Panc1 (cell line): ENCODE measurements around the gene GADD45A. TPM values are rescaled to one million over a fixed set of nuclear protein-coding genes. Genes with fewer than 3 reads are reported as not detected.

ENCODE experiments used
- ATAC-seq: fragments of 200-7000 bp; cut with Tn5 transposase; 2 replicates; pipeline ENCODE4 v1.9.1; 2020; ENCODE audit warnings: mild to moderate bottlenecking, moderate library complexity
- BruUV-seq: library from RNA; stranded (reverse); fragments of 400-500 nt; replicated peaks from 2 replicates; lab custom pipeline; 2021; lab: Mats Ljungman, UMichigan
- CTCF ChIA-PET: fragments of 300-600 bp; sonication (Branson Sonifier 250); formaldehyde crosslinking; loops from one replicate; lab custom pipeline; 2022; ENCODE audit warnings: antibody characterized with exemption; lab: Charles Lee
- POLR2A ChIA-PET: fragments of 300-600 bp; sonication (Branson Sonifier 250); formaldehyde crosslinking; loops from one replicate; lab custom pipeline; 2022; ENCODE audit warnings: antibody characterized with exemption; lab: Charles Lee
- DNase-seq: peaks from one replicate; pipeline ENCODE4 v3.0.0-alpha.2; 2010; ENCODE audit warnings: low read depth, low spot score
- H3K27ac ChIP-seq: 2 replicates; pipeline ENCODE4 v1.5.1; 2011; ENCODE audit warnings: mild to moderate bottlenecking, low read length, inconsistent platforms
- H3K27me3 ChIP-seq: fragments of 200-500 bp; sonication (Bioruptor generic); 2 replicates; pipeline ENCODE4 v1.6.0; 2014; ENCODE audit warnings: low read length, inconsistent platforms; ENCODE audit not compliant: control insufficient read depth, insufficient read depth
- H3K36me3 ChIP-seq: fragments of 200-500 bp; sonication (Bioruptor generic); 2 replicates; pipeline ENCODE4 v1.5.1; 2014; ENCODE audit warnings: inconsistent platforms, mild to moderate bottlenecking, low read length, moderate library complexity; ENCODE audit not compliant: control insufficient read depth, insufficient read depth
- H3K4me1 ChIP-seq: 2 replicates; pipeline ENCODE4 v1.5.1; 2011; ENCODE audit warnings: inconsistent platforms, mild to moderate bottlenecking, low read length, moderate library complexity; ENCODE audit not compliant: control insufficient read depth, insufficient read depth
- H3K4me3 ChIP-seq, 2 experiments: 2 replicates each; pipeline ENCODE4 v1.5.1; 2011 to 2012; ENCODE audit warnings: low read depth in 2 of 2, low read length in 2 of 2, mild to moderate bottlenecking in 2 of 2, inconsistent platforms in 1 of 2, moderate library complexity in 1 of 2
- H3K9me3 ChIP-seq: fragments of 200-500 bp; sonication (Bioruptor generic); 2 replicates; pipeline ENCODE4 v1.5.1; 2014; ENCODE audit warnings: low read depth, mild to moderate bottlenecking, inconsistent platforms, low read length, moderate library complexity; ENCODE audit not compliant: control insufficient read depth, insufficient read depth
- CTCF ChIP-seq: fragments of 450-650 bp; IDR thresholded peaks from 2 replicates; pipeline ENCODE4 v1.5.1; 2017; ENCODE audit warnings: mild to moderate bottlenecking
- POLR2AphosphoS5 ChIP-seq: IDR thresholded peaks from 2 replicates; pipeline ENCODE4 v1.6.1; 2012; ENCODE audit warnings: mild to moderate bottlenecking, low read depth, low read length, moderate library complexity
- REST ChIP-seq, 2 experiments: IDR thresholded peaks; 2 replicates each; pipeline ENCODE4 v1.6.1; 2011 to 2012; ENCODE audit warnings: low read depth in 2 of 2, control low read depth in 1 of 2, low read length in 1 of 2, mild to moderate bottlenecking in 1 of 2, moderate library complexity in 1 of 2; ENCODE audit not compliant: insufficient read depth in 1 of 2
- SIN3A ChIP-seq: IDR thresholded peaks from 2 replicates; pipeline ENCODE4 v1.6.1; 2012; ENCODE audit warnings: low read depth, mild to moderate bottlenecking, low read length, moderate library complexity, borderline replicate concordance; ENCODE audit not compliant: insufficient read depth
- TCF7L2 ChIP-seq: IDR thresholded peaks from 2 replicates; pipeline ENCODE4 v1.6.1; 2011; ENCODE audit warnings: mild to moderate bottlenecking, low read depth, low read length, inconsistent platforms
- in situ Hi-C: cut with HindIII; loops from 2 replicates; pipeline ENCODE4 v1.10.0; 2016; ENCODE audit warnings: low sequenced_read_pairs, low pct_unique_long_range_greater_than_20kb
- intact Hi-C: fragments of 100-400 bp; cut with micrococcal nuclease; formaldehyde crosslinking; loops from one replicate; pipeline ENCODE4 v1.10.0; 2022; ENCODE audit not compliant: unreplicated experiment
- total RNA-seq: library from RNA; stranded (reverse); gene quantifications from one replicate; pipeline ENCODE4 v1.2.1, GENCODE V29; 2021; ENCODE audit not compliant: unreplicated experiment

GADD45A gene
- total RNA-seq, 1 experiment from 2014 or later, result 106 TPM

DNA sequence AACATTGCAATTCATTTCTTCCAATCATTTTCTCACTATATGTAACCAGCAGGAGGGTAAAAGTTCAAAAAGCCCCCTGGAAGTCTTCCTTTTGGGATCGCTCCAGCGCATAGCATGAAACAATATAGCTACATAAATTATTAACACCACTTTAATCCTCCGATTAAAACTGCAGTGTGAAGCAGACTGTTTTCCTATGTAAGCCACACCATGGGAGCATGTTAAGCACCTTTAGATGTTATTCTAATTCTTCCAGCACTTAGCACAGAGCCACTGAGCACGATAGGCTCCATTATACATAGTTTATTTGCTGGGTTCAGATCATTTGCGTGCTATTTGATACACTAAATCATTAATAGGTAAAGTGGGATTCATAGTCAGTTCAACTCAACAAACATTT lies 18.4 kb upstream of the GADD45A start:
- Histone ChIP-seq H3K9me3 (no peaks in the 10 kb centered on the region), H3K36me3 (no peaks in the 10 kb centered on the region), H3K27me3 (no peaks in the 10 kb centered on the region), H3K4me1 (peaks cover 3% of the 10 kb centered on the region; the same call in 1 of the 2 replicates), H3K27ac (no peak overlapping the region), H3K4me3 (no peak overlapping the region)
- BruUV-seq, result no TSS peak
- ATAC-seq (no peak), DNase-seq (no peak)
- ChIA-PET POLR2A (no interaction called here), CTCF (no interaction called here)
- TF ChIP-seq TCF7L2 (no peak), CTCF (no peak), POLR2AphosphoS5 (no peak), REST (IDR thresholded peaks at IDR 0.05; ENCODE audit: insufficient read depth in 1 of 2, low read depth in 2 of 2, low read length in 1 of 2) (no peak), SIN3A (no peak)
- in situ Hi-C loops (loop anchor here (25.0 kb wide), 1 partner anchor 129 kb away; no protein-coding TSS in a partner anchor), intact Hi-C loops (no loop called here)

- ChIA-PET POLR2A (interaction anchor here (0.6 kb wide), 1 partner anchor 13 kb away, joined by 3 read pairs; no protein-coding TSS in a partner anchor), CTCF (no interaction called here)
- Histone ChIP-seq H3K36me3 (no peaks in the 10 kb centered on the region), H3K4me3 (no peak overlapping the region), H3K9me3 (no peaks in the 10 kb centered on the region), H3K4me1 (peaks cover 3% of the 10 kb centered on the region; the same call in 1 of the 2 replicates), H3K27ac (no peak overlapping the region), H3K27me3 (no peaks in the 10 kb centered on the region)
- ATAC-seq (no peak), DNase-seq (no peak)
- no TSS peak for BruUV-seq
- no peak for TF ChIP-seq REST (IDR thresholded peaks at IDR 0.05; ENCODE audit: insufficient read depth in 1 of 2, low read depth in 2 of 2, low read length in 1 of 2)
- TF ChIP-seq POLR2AphosphoS5, result no peak
- TF ChIP-seq CTCF, result no peak
- in situ Hi-C loops, result loop anchor here (25.0 kb wide), 1 partner anchor 131 kb away; no protein-coding TSS in a partner anchor
- intact Hi-C loops, result no loop called here
Observed at GRCh38 chr1:67668660-67669059, 16.3 kb upstream of the GADD45A start.
